GM12891 (cell line): ENCODE measurements around the gene SOCS7.

Experiments
- POLR2A ChIP-seq: IDR thresholded peaks from 2 replicates; pipeline ENCODE4 v1.6.1; 2011; ENCODE audit warnings: low read depth, low read length, control low read depth
- POLR2AphosphoS5 ChIP-seq: IDR thresholded peaks from 2 replicates; pipeline ENCODE4 v1.6.1; 2011; ENCODE audit warnings: low read depth, low read length, control low read depth
- POU2F2 ChIP-seq: IDR thresholded peaks from 2 replicates; pipeline ENCODE4 v1.6.1; 2011; ENCODE audit warnings: low read depth, mild to moderate bottlenecking, control low read depth, low read length, moderate library complexity
- SPI1 ChIP-seq: IDR thresholded peaks from 2 replicates; pipeline ENCODE4 v1.6.1; 2011; ENCODE audit warnings: low read depth, low read length, control low read depth

GRCh38 chr17:38440614-38441397 lies 89.2 kb downstream of the SOCS7 start:
- TF ChIP-seq POLR2A (no peak), POLR2AphosphoS5 (no peak), POU2F2 (no peak), SPI1 (no peak)
